WERI-Rb-1 (cell line): Measurements from ENCODE around the gene CEP78.
"Not testable (repeated sequence)": the region's sequence is repeated elsewhere in the genome, so short reads cannot be mapped to it uniquely, and the experiment has no call there.

Source experiments
- DNase-seq: peaks from one replicate; pipeline ENCODE4 v3.0.0-alpha.2; 2020
- H3K27ac ChIP-seq: fragments of 250-450 bp; sonication (Bioruptor Pico); 2 replicates; pipeline ENCODE4 v1.5.1; 2020; ENCODE audit warnings: mild to moderate bottlenecking, moderate library complexity
- H3K27me3 ChIP-seq: fragments of 250-450 bp; sonication (Bioruptor Pico); 2 replicates; pipeline ENCODE4 v1.5.1; 2021; ENCODE audit warnings: mild to moderate bottlenecking, low read depth, moderate library complexity; ENCODE audit not compliant: insufficient read depth, severe bottlenecking
- H3K36me3 ChIP-seq: fragments of 250-450 bp; sonication (Bioruptor Pico); 2 replicates; pipeline ENCODE4 v1.5.1; 2020; ENCODE audit warnings: mild to moderate bottlenecking, moderate library complexity
- H3K4me3 ChIP-seq: 2 replicates; pipeline ENCODE4 v1.5.1; 2011; ENCODE audit warnings: low read depth, mild to moderate bottlenecking, control low read depth, low read length
- H3K9me3 ChIP-seq: fragments of 250-450 bp; sonication (Bioruptor Pico); 2 replicates; pipeline ENCODE4 v1.5.1; 2021; ENCODE audit warnings: mild to moderate bottlenecking, moderate library complexity; ENCODE audit not compliant: severe bottlenecking
- CTCF ChIP-seq: IDR thresholded peaks from 2 replicates; pipeline ENCODE4 v1.5.1; 2011; ENCODE audit warnings: low read depth, mild to moderate bottlenecking, control low read depth, inconsistent platforms, low read length

The CEP78 gene

GRCh38 chr9:78191931-78192330, 43.9 kb upstream of the CEP78 start:
- no peak for TF ChIP-seq CTCF
- H3K36me3 ChIP-seq = no peaks in the 10 kb centered on the region
- no peak overlapping the region for H3K27ac ChIP-seq

GRCh38 chr9:78196258-78196657, 39.6 kb upstream of the CEP78 start:
- H3K4me3 ChIP-seq = no peak overlapping the region
- H3K27me3 ChIP-seq = no peaks in the 10 kb centered on the region
- DNase-seq = no peak
- H3K27ac ChIP-seq = no peak overlapping the region
- no peaks in the 10 kb centered on the region for H3K36me3 ChIP-seq
- TF ChIP-seq CTCF = no peak
- H3K9me3 ChIP-seq = no peaks in the 10 kb centered on the region

More at GRCh38 chr9:78191931-78192330, 43.9 kb upstream of the CEP78 start:
- Histone ChIP-seq H3K27me3 (no peaks in the 10 kb centered on the region), H3K9me3 (no peaks in the 10 kb centered on the region), H3K4me3 (no peak overlapping the region)
- DNase-seq = no peak

GRCh38 chr9:78201158-78201777, 34.6 kb upstream of the CEP78 start:
- H3K4me3 ChIP-seq, DNase-seq, H3K9me3 ChIP-seq, H3K27ac ChIP-seq, H3K27me3 ChIP-seq, H3K36me3 ChIP-seq: not testable (repeated sequence)

- Histone ChIP-seq H3K9me3 (no peaks in the 10 kb centered on the region), H3K27me3 (no peaks in the 10 kb centered on the region), H3K4me3 (no peak overlapping the region), H3K36me3 (no peaks in the 10 kb centered on the region), H3K27ac (no peak overlapping the region)
- no peak for DNase-seq
- TF ChIP-seq CTCF = no peak
These were observed 28.6 kb upstream of the CEP78 start for GRCh38 chr9:78207319-78207718.

GRCh38 chr9:78207901-78208300, 28.0 kb upstream of the CEP78 start:
- Histone ChIP-seq H3K27me3 (no peaks in the 10 kb centered on the region), H3K4me3 (no peak overlapping the region), H3K27ac (no peak overlapping the region), H3K9me3 (no peaks in the 10 kb centered on the region), H3K36me3 (no peaks in the 10 kb centered on the region)
- TF ChIP-seq CTCF = no peak
- DNase-seq = no peak

- Histone ChIP-seq H3K36me3 (no peaks in the 10 kb centered on the region), H3K9me3 (no peaks in the 10 kb centered on the region), H3K27me3 (no peaks in the 10 kb centered on the region), H3K27ac (no peak overlapping the region), H3K4me3 (no peak overlapping the region)
- DNase-seq = no peak
- no peak for TF ChIP-seq CTCF
These were observed 26.7 kb upstream of the CEP78 start for GRCh38 chr9:78209127-78209526.
